ENCODE results near the gene RAB27A. TPM values are rescaled to one million over a fixed set of nuclear protein-coding genes. Genes with fewer than 3 reads are reported as not detected.

Gene RAB27A
- total RNA-seq, 1 experiment from 2014 or later, result 12.3 TPM

DNA sequence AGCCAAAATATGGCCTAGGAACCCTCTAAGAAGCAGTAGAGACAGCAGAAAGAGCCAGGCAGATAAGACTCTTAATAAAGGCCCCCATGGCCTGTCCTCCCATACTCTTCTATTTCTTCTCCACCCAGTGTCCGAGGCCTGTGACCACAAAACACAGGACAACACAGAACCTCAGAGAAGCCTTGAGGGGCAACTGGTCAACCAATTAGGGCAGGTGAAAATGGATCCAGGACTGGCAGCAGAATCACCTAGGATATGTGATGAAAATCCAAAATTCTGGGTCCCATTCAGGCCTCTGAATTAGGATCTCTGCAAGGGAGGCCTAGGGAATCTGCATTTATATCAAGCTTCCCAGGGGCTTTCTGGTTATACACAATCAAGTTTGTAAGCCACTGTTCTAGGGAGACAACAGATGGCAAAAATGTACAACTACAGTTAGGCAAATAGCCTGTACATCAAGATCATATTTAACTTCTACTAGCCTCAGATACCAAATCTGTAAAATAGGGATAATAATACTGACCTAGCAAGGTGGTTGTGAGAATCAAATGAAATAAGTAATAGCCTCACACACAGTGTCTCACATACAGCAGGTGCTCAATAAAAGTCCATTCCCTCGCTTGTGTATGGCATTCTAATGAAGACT lies 10.4 kb downstream of the RAB27A start:
- Histone ChIP-seq H3K27me3 (ENCODE audit: insufficient read depth, low read depth) (no peaks in the 10 kb centered on the region), H3K27ac (peak overlapping the region; percentile 82), H3K4me3 (no peak overlapping the region), H3K79me2 (ENCODE audit: low read depth) (no peaks in the 10 kb centered on the region), H4K20me1 (ENCODE audit: insufficient read depth) (no peaks in the 10 kb centered on the region), H3K36me3 (ENCODE audit: low read depth) (no peaks in the 10 kb centered on the region), H3K9me3 (ENCODE audit: insufficient read depth, low read depth) (no peaks in the 10 kb centered on the region), H2AFZ (0 out of 2 replicates have a peak overlapping the region, but pooled peaks have one; percentile 37), H3K9me2 (ENCODE audit: insufficient read depth) (no peaks in the 10 kb centered on the region), H3K4me1 (replicated peaks; ENCODE audit: insufficient read depth) (peaks cover 36% of the 10 kb centered on the region), H3F3A (ENCODE audit: insufficient read depth, low read depth) (peaks cover 31% of the 10 kb centered on the region), H3K4me2 (peak overlapping the region; percentile 50)
- no TSS peak for BruUV-seq (replicated peaks)
- DNase-seq, result no peak
- CTCF ChIA-PET, result no interaction called here
- POLR2A ChIA-PET (ENCODE audit: unreplicated experiment), result no interaction called here
- intact Hi-C loops (cut with micrococcal nuclease; ENCODE audit: unreplicated experiment), result no loop called here
- TF ChIP-seq CTCF (conservative IDR thresholded peaks at IDR 0.05) (no peak), EZH2 (IDR thresholded peaks at IDR 0.05; ENCODE audit: low read depth) (no peak)

- ChIA-PET CTCF (no interaction called here), POLR2A (ENCODE audit: unreplicated experiment) (no interaction called here)
- H3K4me3 ChIP-seq, result no peak overlapping the region
- no peak overlapping the region for H3K4me2 ChIP-seq
- H3K9me2 ChIP-seq (ENCODE audit: insufficient read depth), result no peaks in the 10 kb centered on the region
- H3K79me2 ChIP-seq (ENCODE audit: low read depth), result no peaks in the 10 kb centered on the region
- H3K27me3 ChIP-seq (ENCODE audit: insufficient read depth, low read depth), result no peaks in the 10 kb centered on the region
- H3F3A ChIP-seq (ENCODE audit: insufficient read depth, low read depth), result peaks cover 28% of the 10 kb centered on the region
- BruUV-seq (replicated peaks), result no TSS peak
- no peaks in the 10 kb centered on the region for H3K9me3 ChIP-seq (ENCODE audit: insufficient read depth, low read depth)
- DNase-seq, result no peak
- TF ChIP-seq CTCF (conservative IDR thresholded peaks at IDR 0.05) (no peak), EZH2 (IDR thresholded peaks at IDR 0.05; ENCODE audit: low read depth) (no peak)
- H3K36me3 ChIP-seq (ENCODE audit: low read depth), result no peaks in the 10 kb centered on the region
- H3K4me1 ChIP-seq (replicated peaks; ENCODE audit: insufficient read depth), result peaks cover 32% of the 10 kb centered on the region
- intact Hi-C loops (cut with micrococcal nuclease; ENCODE audit: unreplicated experiment), result no loop called here
- no peak overlapping the region for H3K27ac ChIP-seq
- no peak overlapping the region for H2AFZ ChIP-seq
- no peaks in the 10 kb centered on the region for H4K20me1 ChIP-seq (ENCODE audit: insufficient read depth)
Measured at GRCh38 chr15:55277715-55278114, 11.9 kb downstream of the RAB27A start.

- POLR2A ChIA-PET (ENCODE audit: unreplicated experiment), result no interaction called here
Measured at GRCh38 chr15:55277116-55277564, 12.5 kb downstream of the RAB27A start.

More at GRCh38 chr15:55277116-55277564, 12.5 kb downstream of the RAB27A start:
- intact Hi-C loops (cut with micrococcal nuclease; ENCODE audit: unreplicated experiment), result no loop called here
- no peak overlapping the region for H3K27ac ChIP-seq
- H4K20me1 ChIP-seq (ENCODE audit: insufficient read depth), result no peaks in the 10 kb centered on the region
- H3K36me3 ChIP-seq (ENCODE audit: low read depth), result no peaks in the 10 kb centered on the region
- BruUV-seq (replicated peaks), result no TSS peak
- TF ChIP-seq CTCF (conservative IDR thresholded peaks at IDR 0.05), result no peak
- TF ChIP-seq EZH2 (IDR thresholded peaks at IDR 0.05; ENCODE audit: low read depth), result no peak
- no peak for DNase-seq
- H3K79me2 ChIP-seq (ENCODE audit: low read depth), result no peaks in the 10 kb centered on the region
- no peaks in the 10 kb centered on the region for H3K27me3 ChIP-seq (ENCODE audit: insufficient read depth, low read depth)
- CTCF ChIA-PET, result no interaction called here
- peaks cover 26% of the 10 kb centered on the region for H3K4me1 ChIP-seq (replicated peaks; ENCODE audit: insufficient read depth)
- no peak overlapping the region for H2AFZ ChIP-seq
- no peak overlapping the region for H3K4me3 ChIP-seq
- H3K9me2 ChIP-seq (ENCODE audit: insufficient read depth), result no peaks in the 10 kb centered on the region
- peaks cover 23% of the 10 kb centered on the region for H3F3A ChIP-seq (ENCODE audit: insufficient read depth, low read depth)
- H3K9me3 ChIP-seq (ENCODE audit: insufficient read depth, low read depth), result no peaks in the 10 kb centered on the region
- H3K4me2 ChIP-seq, result no peak overlapping the region

Data from PC-9 (cell line).